ENCODE measurements around the gene CDH23. TPM values are rescaled to one million over a fixed set of nuclear protein-coding genes. Genes with fewer than 3 reads are reported as not detected.

CDH23 gene
- total RNA-seq, 1 experiment from 2014 or later = not detected

DNA sequence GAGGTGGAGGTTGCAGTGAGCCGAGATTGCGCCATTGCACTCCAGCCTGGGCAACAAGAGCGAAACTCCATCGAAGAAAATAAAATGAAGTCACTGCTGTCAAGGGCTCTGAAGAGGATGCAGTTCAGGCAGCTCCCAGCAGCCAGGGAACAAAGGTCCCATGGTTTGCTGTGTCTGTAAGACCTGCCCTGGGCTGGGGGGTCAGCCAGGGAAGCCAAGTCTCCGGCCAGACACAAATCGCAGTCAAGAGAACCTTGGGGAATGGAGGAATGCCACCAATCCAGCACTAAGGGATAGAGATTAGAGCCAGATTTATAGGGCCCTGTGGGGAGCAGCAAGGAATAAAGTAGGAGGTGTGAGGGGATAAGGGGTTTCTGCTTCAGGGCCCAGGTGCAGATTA is 405.5 kb downstream of the CDH23 start:
- H3K9me2 ChIP-seq (replicated peaks; ENCODE audit: low read length) = no peaks in the 10 kb centered on the region
- intact Hi-C loops (cut with micrococcal nuclease) = no loop called here
- no peak overlapping the region for H3K9ac ChIP-seq (ENCODE audit: low read length)
- ATAC-seq = no peak
- ChIA-PET POLR2A (ENCODE audit: unreplicated experiment) (no interaction called here), CTCF (no interaction called here)
- H3K36me3 ChIP-seq (ENCODE audit: low read depth, low read length) = no peaks in the 10 kb centered on the region
- no peaks in the 10 kb centered on the region for H3F3A ChIP-seq (ENCODE audit: low read length, unreplicated experiment)
- DNase-seq = no peak
- no peak overlapping the region for H3K4me3 ChIP-seq (ENCODE audit: low read length)
- no peaks in the 10 kb centered on the region for H3K27me3 ChIP-seq (ENCODE audit: low read length)
- TF ChIP-seq CTCF (conservative IDR thresholded peaks at IDR 0.05; ENCODE audit: low read depth, low read length) = no peak
- no peak for TF ChIP-seq EZH2phosphoT487 (IDR thresholded peaks at IDR 0.05; ENCODE audit: borderline replicate concordance, low read length)
- TF ChIP-seq EZH2 (IDR thresholded peaks at IDR 0.05; ENCODE audit: low read length, unreplicated experiment) = no peak
- no peaks in the 10 kb centered on the region for H3K9me3 ChIP-seq (ENCODE audit: low read length)
- no peaks in the 10 kb centered on the region for H4K20me1 ChIP-seq (ENCODE audit: low read length)
- H3K79me2 ChIP-seq (ENCODE audit: low read length) = no peaks in the 10 kb centered on the region
- no peak overlapping the region for H3K4me2 ChIP-seq (ENCODE audit: low read length)
- no peaks in the 10 kb centered on the region for H3K4me1 ChIP-seq (ENCODE audit: insufficient read depth, low read length)
- H2AFZ ChIP-seq (ENCODE audit: low read length) = no peak overlapping the region
- no TSS peak for BruUV-seq (replicated peaks)
- H3K27ac ChIP-seq (ENCODE audit: low read length) = no peak overlapping the region

DNA sequence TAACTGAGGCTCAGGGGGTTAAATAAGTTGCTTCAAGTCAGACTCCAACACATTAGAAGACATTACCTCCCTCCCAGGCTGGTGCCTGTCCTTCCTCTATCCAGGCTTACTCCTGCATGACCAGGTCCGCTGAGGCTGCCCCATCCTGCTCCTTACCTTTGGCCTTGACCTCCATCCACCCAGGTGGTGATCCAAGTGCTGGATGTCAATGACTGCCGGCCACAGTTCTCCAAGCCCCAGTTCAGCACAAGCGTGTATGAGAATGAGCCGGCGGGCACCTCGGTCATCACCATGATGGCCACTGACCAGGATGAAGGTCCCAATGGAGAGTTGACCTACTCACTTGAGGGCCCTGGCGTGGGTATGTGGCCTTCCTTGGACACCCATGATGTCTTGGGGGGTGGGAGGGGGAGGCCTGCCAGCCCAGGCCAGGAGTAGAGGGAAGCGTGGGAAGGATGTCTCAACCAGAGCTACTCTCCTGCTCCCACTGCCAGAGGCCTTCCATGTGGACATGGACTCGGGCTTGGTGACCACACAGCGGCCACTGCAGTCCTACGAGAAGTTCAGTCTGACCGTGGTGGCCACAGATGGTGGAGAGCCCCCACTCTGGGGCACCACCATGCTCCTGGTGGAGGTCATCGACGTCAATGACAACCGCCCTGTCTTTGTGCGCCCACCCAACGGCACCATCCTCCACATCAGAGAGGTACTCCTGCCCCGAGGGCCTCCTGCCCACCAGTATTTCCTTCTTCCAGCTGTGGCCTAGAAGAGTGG is 406.2 kb downstream of the CDH23 start:
- no peaks in the 10 kb centered on the region for H3K9me2 ChIP-seq (replicated peaks; ENCODE audit: low read length)
- H3K4me2 ChIP-seq (ENCODE audit: low read length) = no peak overlapping the region
- ATAC-seq (no peak), DNase-seq (no peak)
- H3K4me1 ChIP-seq (ENCODE audit: insufficient read depth, low read length) = no peaks in the 10 kb centered on the region
- H2AFZ ChIP-seq (ENCODE audit: low read length) = no peak overlapping the region
- BruUV-seq (replicated peaks) = no TSS peak
- H3K9me3 ChIP-seq (ENCODE audit: low read length) = no peaks in the 10 kb centered on the region
- no peaks in the 10 kb centered on the region for H3K27me3 ChIP-seq (ENCODE audit: low read length)
- no peaks in the 10 kb centered on the region for H4K20me1 ChIP-seq (ENCODE audit: low read length)
- H3K4me3 ChIP-seq (ENCODE audit: low read length) = no peak overlapping the region
- intact Hi-C loops (cut with micrococcal nuclease) = no loop called here
- no peak overlapping the region for H3K27ac ChIP-seq (ENCODE audit: low read length)
- ChIA-PET POLR2A (ENCODE audit: unreplicated experiment) (no interaction called here), CTCF (no interaction called here)
- TF ChIP-seq CTCF (conservative IDR thresholded peaks at IDR 0.05; ENCODE audit: low read depth, low read length) = no peak
- TF ChIP-seq EZH2phosphoT487 (IDR thresholded peaks at IDR 0.05; ENCODE audit: borderline replicate concordance, low read length) = no peak
- no peak for TF ChIP-seq EZH2 (IDR thresholded peaks at IDR 0.05; ENCODE audit: low read length, unreplicated experiment)
- H3K79me2 ChIP-seq (ENCODE audit: low read length) = no peaks in the 10 kb centered on the region
- no peak overlapping the region for H3K9ac ChIP-seq (ENCODE audit: low read length)
- H3K36me3 ChIP-seq (ENCODE audit: low read depth, low read length) = no peaks in the 10 kb centered on the region
- no peaks in the 10 kb centered on the region for H3F3A ChIP-seq (ENCODE audit: low read length, unreplicated experiment)

GRCh38 chr10:71804077-71804476 is 407.4 kb downstream of the CDH23 start:
- ATAC-seq (no peak), DNase-seq (no peak)
- intact Hi-C loops (cut with micrococcal nuclease) = no loop called here
- H3K27me3 ChIP-seq (ENCODE audit: low read length) = no peaks in the 10 kb centered on the region
- POLR2A ChIA-PET (ENCODE audit: unreplicated experiment) = no interaction called here
- no peak overlapping the region for H3K9ac ChIP-seq (ENCODE audit: low read length)
- no peaks in the 10 kb centered on the region for H4K20me1 ChIP-seq (ENCODE audit: low read length)
- BruUV-seq (replicated peaks) = no TSS peak
- no peak overlapping the region for H2AFZ ChIP-seq (ENCODE audit: low read length)
- H3F3A ChIP-seq (ENCODE audit: low read length, unreplicated experiment) = no peaks in the 10 kb centered on the region
- H3K9me3 ChIP-seq (ENCODE audit: low read length) = no peaks in the 10 kb centered on the region
- H3K27ac ChIP-seq (ENCODE audit: low read length) = no peak overlapping the region
- H3K4me1 ChIP-seq (ENCODE audit: insufficient read depth, low read length) = no peaks in the 10 kb centered on the region
- no peak overlapping the region for H3K4me2 ChIP-seq (ENCODE audit: low read length)
- H3K79me2 ChIP-seq (ENCODE audit: low read length) = no peaks in the 10 kb centered on the region
- H3K4me3 ChIP-seq (ENCODE audit: low read length) = no peak overlapping the region
- no peaks in the 10 kb centered on the region for H3K36me3 ChIP-seq (ENCODE audit: low read depth, low read length)
- TF ChIP-seq EZH2phosphoT487 (IDR thresholded peaks at IDR 0.05; ENCODE audit: borderline replicate concordance, low read length) (no peak), EZH2 (IDR thresholded peaks at IDR 0.05; ENCODE audit: low read length, unreplicated experiment) (no peak), CTCF (conservative IDR thresholded peaks at IDR 0.05; ENCODE audit: low read depth, low read length) (no peak)
- no peaks in the 10 kb centered on the region for H3K9me2 ChIP-seq (replicated peaks; ENCODE audit: low read length)
- CTCF ChIA-PET = no interaction called here
